HG02885 (cell line): ENCODE results near the gene KIF22.
"Not testable (repeated sequence)": the region's sequence is repeated elsewhere in the genome, so short reads cannot be mapped to it uniquely, and the experiment has no call there.

Experiments used
- ATAC-seq: cut with Tn5 transposase; IDR thresholded peaks from one replicate; pipeline ENCODE4 v1.9.1; 2021; ENCODE audit warnings: mild to moderate bottlenecking; ENCODE audit not compliant: unreplicated experiment, poor library complexity

The KIF22 gene

DNA sequence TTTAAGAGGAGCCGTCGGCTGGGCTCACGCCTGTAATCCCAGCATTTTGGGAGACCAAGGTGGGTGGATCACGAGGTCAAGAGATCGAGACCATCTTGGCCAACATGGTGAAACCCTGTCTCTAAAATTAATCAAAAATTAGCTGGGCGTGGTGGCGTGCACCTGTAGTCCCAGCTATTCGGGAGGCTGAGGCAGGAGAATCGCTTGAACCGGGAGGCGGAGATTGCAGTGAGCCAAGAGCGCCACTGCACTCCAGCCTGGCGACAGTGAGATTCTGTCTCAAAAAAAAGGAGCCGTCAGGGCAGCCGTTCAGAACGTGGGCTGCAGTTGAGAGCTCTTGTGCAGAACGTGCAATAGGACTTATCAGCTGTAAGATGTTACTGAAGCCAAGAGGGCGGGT, 2.6 kb downstream of the KIF22 start:
- ATAC-seq: not testable (repeated sequence)

DNA sequence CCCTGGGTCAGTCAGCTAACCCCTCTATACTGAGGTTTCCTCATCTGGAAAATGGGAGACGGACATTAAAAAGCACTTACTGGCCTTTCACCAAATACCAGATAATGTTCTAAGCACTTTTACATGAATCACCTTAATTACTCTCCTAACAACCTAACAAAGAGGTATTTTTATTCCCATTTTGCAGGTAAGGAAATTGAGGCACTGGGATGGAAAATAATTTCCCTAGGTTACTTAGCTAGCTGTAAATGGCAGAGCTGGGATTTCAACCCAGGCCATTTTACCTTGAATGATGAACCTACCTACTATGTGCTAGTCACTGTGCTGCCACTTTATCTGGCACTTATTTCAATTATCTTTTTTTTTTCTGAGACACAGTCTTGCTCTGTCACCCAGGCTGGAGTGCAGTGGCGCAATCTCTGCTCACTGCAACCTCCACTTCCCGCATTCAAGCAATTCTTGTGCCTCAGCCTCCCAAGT, 3.7 kb downstream of the KIF22 start:
- ATAC-seq: no peak

DNA sequence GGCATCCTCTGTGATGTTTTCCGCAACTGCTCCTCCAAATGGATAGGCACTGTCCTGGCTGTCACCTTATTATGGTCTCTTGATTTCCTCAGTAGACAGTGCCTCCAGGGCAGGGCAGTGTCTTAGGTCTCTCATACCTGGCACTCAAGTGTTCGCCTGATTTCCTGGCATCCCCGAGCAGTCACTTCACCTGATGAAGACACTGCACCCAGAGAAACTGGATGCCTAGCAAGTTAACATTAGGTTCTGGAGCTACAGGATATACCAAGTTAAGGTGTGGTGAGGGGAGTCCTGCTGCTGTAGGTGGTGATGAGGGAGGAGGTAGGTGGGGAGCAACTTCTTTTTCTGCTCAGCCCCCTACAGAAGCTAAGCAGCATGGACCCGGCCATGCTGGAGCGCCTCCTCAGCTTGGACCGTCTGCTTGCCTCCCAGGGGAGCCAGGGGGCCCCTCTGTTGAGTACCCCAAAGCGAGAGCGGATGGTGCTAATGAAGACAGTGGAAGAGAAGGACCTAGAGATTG, 11.9 kb downstream of the KIF22 start:
- ATAC-seq: no peak

DNA sequence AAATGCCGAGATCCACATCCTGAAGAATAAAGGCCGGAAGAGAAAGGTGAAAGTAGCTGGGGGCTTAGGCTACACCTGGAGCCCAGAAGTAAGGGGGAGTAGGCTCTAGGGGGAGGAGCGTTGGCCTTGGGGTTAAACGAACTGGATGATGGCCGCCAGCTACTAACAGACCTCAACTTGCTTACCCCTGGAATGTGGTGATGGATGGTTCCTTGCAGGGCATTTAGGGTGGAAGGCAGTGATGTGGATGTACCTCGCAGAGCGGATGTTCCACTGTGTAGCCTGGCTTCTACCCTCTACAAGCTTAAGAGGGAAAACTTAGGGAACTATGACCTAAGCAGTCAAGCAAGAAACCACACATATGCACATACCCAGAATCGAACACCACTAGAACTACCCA, 13.5 kb downstream of the KIF22 start:
- no peak for ATAC-seq

DNA sequence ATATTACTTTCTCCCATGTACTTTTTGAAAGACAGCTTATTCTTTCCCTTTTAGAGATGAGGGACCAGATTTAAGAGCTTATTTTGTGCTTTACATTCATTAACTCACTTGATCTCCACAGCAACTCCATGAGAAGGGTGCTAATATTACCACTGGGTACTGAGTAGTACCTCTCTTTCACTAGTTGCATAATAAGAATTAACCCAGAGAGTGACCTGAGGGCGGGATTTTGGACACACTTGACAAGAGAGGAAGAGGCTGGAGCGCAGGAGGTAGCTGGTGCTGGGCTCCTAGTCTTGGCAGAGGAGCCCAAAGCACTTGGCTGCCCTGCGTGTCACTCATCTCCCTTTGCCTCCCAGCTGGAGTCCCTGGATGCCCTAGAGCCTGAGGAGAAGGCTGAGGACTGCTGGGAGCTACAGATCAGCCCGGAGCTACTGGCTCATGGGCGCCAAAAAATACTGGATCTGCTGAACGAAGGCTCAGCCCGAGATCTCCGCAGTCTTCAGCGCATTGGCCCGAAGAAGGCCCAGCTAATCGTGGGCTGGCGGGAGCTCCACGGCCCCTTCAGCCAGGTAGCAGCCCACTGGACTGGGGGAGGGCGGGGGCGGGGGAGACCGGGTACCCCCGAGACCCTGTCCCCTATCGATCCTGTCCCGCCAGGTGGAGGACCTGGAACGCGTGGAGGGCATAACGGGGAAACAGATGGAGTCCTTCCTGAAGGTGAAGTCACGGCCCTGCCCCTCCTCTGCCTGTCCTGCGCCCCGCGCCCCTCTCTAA, 14.1 kb downstream of the KIF22 start:
- no peak for ATAC-seq

DNA sequence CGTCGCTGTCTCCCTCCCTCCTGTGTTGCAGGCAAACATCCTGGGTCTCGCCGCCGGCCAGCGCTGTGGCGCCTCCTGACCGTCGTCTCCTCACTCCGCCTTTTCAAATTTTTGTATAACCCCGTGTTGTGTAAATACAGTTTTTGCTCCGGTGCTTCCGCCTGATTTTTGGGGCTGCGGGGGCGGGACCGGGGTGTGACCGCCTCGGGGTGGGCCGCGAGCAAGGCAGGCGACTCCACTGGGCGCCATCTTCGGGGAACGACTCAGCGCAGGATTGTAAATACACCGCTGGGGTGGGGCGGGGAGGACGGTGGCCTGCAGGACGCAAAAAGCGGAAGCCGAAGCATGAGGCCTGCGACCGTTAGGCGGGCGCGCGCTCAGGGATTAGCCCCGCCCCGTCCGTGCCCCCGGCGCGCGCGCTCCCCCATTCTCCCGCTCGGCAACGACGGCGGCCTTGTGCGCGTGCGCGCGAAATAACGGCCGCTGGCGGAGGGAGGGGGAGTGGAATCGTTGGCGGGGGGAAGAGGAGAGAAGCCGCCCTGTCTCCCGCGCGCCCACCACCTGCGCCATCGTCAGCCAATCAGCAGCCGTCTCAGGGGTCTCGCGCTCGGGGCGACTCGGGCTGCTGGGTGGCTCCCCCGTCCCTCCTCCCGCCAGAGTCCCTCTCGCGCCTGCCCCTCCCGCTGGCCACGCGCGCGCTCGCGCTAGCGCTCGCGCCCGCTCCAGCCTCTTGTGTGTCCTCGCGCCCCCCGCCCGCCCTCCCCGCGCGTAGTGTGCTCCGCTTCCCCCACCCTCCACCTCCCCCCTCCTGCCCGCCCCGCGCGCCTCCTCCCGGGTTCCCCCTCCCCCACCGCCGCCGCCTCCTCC, 14.9 kb downstream of the KIF22 start:
- ATAC-seq: peak; percentile 62

DNA sequence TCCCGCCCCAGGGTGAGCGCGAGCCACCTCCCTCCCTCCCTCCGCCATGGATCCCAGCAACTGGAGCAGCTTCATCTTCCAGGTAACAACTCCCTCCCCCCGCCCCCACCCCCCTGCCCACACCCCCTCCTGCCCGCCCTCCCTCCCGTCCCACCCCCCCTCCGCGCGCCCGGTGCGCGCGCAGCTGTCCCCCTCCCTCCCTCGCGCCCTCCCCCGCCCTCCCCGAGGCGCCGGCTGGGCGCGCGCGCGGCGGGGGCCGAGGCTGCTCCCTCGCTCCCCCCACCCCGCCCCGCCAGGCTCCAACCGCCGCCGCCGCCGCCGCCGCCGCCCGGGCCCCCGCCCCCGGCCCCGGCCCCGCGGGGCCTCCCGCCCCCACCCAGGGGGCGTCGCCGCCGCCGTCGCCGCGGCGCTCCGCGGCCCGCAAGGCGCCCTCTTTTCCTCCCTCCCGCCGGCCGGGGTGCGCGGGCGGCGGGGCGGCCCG, 15.6 kb downstream of the KIF22 start, which contains the start of gene MAZ:
Gene MAZ, plus strand, starts transcription at position 431 of the 481 bp plus-strand sequence. CDS start 173 bp downstream, outside the sequence.
- peak; percentile 25 for ATAC-seq

DNA sequence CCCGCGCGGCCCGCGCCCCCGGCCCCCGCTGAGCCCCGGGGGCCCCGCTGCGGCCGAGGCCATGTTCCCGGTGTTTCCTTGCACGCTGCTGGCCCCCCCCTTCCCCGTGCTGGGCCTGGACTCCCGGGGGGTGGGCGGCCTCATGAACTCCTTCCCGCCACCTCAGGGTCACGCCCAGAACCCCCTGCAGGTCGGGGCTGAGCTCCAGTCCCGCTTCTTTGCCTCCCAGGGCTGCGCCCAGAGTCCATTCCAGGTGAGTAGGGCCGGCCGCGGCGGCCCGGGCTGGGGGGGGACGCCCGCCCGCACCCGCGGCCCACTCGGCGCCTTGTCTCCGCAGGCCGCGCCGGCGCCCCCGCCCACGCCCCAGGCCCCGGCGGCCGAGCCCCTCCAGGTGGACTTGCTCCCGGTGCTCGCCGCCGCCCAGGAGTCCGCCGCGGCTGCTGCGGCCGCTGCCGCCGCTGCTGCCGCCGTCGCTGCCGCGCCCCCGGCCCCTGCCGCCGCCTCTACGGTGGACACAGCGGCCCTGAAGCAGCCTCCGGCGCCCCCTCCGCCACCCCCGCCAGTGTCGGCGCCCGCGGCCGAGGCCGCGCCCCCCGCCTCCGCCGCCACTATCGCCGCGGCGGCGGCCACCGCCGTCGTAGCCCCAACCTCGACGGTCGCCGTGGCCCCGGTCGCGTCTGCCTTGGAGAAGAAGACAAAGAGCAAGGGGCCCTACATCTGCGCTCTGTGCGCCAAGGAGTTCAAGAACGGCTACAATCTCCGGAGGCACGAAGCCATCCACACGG, 16.3 kb downstream of the KIF22 start:
- ATAC-seq: peak; percentile 0

DNA sequence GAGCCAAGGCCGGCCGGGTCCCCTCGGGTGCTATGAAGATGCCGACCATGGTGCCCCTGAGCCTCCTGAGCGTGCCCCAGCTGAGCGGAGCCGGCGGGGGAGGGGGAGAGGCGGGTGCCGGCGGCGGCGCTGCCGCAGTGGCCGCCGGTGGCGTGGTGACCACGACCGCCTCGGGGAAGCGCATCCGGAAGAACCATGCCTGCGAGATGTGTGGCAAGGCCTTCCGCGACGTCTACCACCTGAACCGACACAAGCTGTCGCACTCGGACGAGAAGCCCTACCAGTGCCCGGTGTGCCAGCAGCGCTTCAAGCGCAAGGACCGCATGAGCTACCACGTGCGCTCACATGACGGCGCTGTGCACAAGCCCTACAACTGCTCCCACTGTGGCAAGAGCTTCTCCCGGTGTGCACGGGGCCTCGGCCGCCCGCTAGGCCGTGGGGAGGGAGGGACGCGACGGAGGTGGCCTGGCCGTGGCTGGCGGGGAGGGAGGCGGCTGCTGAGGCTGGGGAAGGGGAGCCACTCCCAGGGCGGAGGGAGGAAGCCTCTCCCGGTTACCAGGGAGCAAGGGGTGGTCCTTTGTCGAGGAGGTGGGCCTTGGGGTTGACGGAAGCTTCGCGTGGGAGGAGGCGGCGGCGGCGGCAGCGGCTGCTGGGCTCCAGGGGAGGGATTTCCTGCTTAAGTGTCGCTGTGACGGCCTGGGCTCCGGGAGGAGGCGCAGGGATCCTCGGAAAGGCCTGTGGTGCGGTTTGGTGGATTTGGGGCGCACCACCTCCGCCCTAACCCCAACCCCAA, 17.1 kb downstream of the KIF22 start:
- peak; percentile 20 for ATAC-seq

DNA sequence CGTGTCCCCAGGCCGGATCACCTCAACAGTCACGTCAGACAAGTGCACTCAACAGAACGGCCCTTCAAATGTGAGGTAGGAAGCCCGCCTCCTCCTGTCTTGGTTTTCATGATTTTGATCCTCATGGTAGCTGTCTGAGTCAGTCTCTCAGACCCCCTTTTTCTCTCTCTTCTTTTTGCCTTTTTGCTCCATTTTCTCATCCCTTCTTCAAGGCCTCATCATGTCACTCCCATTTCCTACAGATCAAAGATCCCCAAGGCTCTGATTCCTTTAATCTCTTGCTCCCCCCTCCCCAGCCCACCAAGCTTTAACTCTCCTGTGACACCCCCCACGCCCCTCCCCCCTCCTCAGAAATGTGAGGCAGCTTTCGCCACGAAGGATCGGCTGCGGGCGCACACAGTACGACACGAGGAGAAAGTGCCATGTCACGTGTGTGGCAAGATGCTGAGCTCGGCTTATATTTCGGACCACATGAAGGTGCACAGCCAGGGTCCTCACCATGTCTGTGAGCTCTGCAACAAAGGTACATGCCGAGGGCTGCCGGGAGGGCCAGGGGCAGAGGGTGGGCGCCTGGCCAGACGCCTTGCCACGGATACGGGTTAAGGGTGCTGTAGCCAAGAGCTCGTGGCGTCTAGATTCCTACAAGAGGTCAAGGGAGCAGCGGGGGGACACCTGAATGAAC, 17.8 kb downstream of the KIF22 start:
- no peak for ATAC-seq

DNA sequence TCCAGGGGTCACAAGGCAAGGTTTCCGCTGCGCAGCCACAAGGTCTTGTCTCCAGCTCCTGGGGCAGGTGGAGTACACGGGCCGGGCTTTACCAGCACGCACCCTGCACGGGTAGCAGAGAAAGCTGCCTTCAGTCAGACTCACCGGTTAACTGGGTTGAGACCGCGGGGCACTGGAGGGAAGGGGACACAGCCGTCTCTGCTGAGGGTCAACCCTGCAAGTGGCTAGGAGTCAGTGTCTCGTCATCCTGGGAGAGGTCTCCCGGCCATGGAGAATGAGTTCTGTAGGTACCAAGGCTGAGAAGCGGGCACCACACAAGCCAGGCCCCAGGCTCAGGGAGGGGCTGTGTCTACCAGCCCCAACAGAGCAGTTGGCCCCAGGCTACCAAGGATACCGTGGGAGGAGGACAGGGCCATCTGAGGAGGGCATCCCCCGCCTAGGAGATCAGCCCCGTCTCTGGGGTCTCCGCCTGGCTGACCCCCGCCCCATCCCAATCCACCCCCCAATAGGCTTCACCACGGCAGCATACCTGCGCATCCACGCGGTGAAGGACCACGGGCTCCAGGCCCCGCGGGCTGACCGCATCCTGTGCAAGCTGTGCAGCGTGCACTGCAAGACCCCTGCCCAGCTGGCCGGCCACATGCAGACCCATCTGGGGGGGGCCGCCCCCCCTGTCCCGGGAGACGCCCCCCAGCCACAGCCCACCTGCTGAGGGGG, 18.6 kb downstream of the KIF22 start:
- no peak for ATAC-seq

DNA sequence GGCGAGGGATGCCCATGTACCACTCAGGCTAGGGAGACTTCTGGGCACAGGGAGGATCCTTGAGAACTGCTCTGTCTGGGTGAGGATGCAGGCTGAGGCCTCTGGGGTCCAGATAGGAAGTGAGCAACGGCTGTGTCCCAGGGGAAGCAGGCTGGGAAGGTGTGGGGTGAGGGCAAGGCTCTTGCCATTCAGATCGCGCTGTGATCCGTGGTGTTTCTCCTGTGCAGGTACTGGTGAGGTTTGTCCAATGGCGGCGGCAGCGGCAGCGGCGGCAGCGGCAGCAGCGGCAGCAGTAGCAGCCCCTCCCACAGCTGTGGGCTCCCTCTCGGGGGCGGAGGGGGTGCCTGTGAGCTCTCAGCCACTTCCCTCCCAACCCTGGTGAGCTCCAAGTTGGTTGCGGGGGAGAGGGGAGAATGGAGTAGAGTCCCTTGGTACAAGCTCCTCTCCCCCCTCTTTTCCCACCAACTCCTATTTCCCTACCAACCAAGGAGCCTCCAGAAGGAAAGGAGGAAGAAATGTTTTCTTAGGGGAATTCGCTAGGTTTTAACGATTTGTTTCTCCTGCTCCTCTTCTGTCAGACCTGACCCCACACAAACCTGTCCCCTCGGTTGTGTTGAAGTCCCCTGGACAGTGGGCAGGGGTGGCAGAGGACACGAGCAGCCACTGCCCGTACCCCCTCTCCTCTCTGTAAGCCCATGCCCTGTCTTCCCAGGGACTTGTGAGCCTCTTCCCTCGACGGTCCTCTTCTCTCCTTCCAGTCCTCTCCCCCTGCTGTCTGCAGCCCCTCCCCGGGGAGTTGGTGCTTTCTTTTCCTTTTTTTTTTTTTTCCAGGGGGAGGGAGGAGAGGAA, 19.5 kb downstream of the KIF22 start:
- no peak for ATAC-seq

DNA sequence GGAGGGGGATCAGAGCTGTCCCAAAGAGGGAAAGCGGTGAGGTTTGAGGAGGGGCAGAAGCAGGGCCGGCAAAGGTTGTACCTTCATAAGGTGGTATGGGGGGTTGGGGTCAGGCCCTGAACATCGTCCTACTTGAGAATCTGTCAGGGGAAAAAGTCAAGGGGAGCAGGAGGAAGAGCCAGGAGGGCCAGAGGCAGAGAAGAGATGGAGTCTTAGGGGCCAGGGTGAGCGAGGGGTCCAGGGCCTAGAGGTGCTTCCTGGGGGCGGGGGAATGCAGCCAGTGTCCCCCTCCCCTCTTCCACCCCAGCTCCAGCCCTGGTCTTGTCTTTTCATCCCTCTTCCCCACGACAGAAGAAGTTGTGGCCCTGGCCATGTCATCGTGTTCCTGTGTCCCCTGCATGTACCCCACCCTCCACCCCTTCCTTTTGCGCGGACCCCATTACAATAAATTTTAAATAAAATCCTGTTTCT, 20.2 kb downstream of the KIF22 start:
- no peak for ATAC-seq

DNA sequence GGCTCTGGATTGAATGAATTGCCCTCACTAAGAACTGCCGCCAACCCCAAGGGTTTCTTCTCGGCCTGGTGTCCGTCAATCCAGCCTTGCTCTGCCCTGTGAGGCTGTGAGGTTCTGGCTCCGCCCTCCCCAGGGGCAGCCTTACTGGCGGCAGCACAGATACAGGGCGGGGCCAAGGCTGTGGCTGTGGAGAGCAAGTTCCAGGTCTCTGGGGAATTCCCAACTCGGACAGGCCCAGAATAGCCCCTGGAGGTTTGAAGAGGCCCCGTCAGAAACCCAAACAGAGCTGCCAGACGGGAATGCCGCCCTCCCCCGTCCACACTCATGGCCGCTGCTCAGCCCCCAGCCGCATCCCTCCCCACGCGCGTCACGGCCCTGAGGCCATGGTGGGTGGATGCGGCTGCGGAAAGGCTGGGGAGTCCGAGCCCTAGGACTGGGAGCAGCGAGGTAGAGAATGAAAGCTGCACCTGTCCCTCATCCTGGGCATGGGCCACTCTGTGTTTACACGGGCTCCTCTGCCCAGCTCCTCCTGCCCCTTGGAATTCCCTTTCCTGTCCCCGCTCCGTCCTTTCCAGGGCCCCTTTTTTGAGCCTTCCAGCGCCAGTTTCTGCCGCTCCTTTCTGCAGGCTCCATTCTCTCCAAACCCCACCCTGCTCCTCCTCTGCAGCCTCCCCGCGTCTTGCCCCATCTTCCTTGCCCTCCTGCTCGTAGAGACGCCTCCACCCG, 20.8 kb downstream of the KIF22 start:
- peak; percentile 44 for ATAC-seq

DNA sequence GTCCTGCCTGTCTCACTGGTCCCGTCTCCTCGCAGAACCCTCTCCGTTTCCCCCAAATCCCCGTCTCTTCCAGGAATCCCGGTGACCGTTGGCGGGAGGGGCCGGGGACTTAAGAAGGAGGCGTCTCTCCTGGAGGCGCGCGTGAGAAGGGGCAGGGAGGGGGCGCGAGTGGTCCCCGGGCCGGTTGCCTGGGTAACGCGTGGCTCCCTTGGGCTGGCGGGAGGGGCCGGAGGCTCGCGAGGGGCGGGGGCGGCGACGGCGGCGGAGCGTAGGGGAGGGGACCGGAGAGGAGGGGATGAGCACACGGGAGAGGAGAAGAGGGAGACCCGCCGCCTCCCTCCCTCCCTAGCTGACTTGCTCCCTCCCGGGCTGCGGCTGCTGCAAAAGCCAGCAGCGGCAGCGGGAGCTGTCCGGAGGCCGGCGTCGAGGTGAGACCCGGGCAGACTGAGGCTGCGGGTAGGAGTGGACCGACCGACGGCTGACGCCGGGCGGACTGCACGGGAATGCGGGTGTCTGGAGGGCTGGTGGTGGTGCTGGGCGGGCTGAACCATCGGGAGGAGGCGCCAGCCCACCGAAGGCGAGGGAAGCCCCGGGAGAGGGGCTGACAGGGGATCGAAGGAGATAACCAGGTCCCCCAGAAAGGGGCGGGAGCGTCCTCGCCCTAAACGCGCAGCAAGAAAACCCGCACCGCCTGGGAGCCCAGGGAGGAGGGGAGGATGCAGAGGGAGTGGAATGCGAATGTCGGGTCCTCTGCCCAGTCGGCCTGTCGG, 21.5 kb downstream of the KIF22 start, which contains the start of gene PRRT2:
Gene PRRT2, plus strand, starts transcription at position 298 of the 770 bp plus-strand sequence. CDS start 862 bp downstream, outside the sequence.
- no peak for ATAC-seq
